ENCODE data around the gene ADGRL3.

GRCh38 chr4:61501812-61502211 is 301.7 kb downstream of the ADGRL3 start:
- TF ChIP-seq ZFX (IDR thresholded peaks at IDR 0.05), result no peak
- TF ChIP-seq, protein P1, sequence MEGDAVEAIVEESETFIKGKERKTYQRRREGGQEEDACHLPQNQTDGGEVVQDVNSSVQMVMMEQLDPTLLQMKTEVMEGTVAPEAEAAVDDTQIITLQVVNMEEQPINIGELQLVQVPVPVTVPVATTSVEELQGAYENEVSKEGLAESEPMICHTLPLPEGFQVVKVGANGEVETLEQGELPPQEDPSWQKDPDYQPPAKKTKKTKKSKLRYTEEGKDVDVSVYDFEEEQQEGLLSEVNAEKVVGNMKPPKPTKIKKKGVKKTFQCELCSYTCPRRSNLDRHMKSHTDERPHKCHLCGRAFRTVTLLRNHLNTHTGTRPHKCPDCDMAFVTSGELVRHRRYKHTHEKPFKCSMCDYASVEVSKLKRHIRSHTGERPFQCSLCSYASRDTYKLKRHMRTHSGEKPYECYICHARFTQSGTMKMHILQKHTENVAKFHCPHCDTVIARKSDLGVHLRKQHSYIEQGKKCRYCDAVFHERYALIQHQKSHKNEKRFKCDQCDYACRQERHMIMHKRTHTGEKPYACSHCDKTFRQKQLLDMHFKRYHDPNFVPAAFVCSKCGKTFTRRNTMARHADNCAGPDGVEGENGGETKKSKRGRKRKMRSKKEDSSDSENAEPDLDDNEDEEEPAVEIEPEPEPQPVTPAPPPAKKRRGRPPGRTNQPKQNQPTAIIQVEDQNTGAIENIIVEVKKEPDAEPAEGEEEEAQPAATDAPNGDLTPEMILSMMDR (conservative IDR thresholded peaks at IDR 0.05), result no peak
